ENCODE results near the gene EPHB2.
"Not testable (repeated sequence)": the region's sequence is repeated elsewhere in the genome, so short reads cannot be mapped to it uniquely, and the experiment has no call there.

The EPHB2 gene

DNA sequence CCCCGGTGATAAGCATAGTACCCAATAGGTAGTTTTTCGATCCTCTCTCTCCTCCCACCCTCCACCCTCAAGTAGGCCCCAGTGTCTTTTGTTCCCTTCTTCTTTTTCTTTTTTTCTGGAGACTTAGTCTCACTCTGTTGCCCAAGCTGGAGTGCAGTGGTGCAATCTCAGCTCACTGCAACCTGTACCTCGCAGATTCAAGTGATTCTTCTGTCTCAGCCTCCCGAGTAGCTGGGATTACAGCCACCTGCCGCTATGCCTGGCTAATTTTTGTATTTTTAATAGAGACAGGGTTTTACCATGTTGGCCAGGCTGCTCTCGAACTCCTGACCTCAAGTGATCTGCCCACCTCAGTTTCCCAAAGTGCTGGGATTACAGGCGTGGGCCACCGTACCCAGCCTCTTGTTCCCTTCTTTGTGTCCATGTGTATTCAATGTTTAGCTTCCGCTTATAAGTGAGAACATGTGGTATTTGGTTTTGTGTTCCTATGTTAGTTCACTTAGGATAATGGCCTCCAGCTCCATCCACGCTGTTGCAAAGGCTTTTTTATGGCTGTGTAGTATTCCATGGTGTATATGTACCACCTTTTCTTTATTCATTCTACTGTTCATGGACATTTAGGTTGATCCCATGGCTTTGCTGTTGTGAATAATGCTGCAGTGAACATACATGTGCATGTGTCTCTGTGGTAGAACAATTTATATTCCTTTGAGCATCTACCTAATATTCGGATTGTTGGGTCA, 133.0 kb downstream of the EPHB2 start:
- H3K27me3 ChIP-seq (ENCODE audit: control insufficient read depth, insufficient read depth, low read length); H3K4me3 ChIP-seq (ENCODE audit: low read depth, low read length); H3K4me1 ChIP-seq (ENCODE audit: control insufficient read depth, insufficient read depth, low read length); H3K9me3 ChIP-seq (ENCODE audit: control insufficient read depth, insufficient read depth, low read length); H3K36me3 ChIP-seq (ENCODE audit: control insufficient read depth, insufficient read depth, low read length); H3K9ac ChIP-seq (ENCODE audit: low read depth, low read length): not testable (repeated sequence)

DNA sequence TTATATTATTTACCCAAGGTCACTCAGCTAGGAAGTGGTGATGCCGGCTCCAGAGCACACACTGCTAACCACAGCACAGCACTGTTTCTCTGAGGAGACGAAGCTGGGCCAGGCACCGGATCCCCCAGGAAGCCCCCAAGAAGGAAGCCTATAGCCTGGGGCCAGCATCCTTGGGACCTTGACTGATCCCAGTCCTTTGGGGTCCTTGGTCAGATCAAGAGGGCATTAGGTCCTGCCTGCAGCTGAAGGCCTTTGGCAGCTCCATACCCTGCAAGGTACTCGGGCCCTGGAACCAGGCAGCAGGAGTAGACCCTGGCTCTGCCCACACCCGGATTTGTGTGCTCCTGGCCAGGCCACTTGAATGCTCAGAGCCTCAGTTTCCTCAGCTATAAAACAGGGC, 134.0 kb downstream of the EPHB2 start:
- Histone ChIP-seq H3K36me3 (ENCODE audit: control insufficient read depth, insufficient read depth, low read length) (no peaks in the 10 kb centered on the region), H3K9me3 (ENCODE audit: control insufficient read depth, insufficient read depth, low read length) (no peaks in the 10 kb centered on the region), H3K4me3 (ENCODE audit: low read depth, low read length) (no peak overlapping the region), H3K27me3 (ENCODE audit: control insufficient read depth, insufficient read depth, low read length) (no peaks in the 10 kb centered on the region), H3K4me1 (ENCODE audit: control insufficient read depth, insufficient read depth, low read length) (no peaks in the 10 kb centered on the region), H3K9ac (ENCODE audit: low read depth, low read length) (no peak overlapping the region)

DNA sequence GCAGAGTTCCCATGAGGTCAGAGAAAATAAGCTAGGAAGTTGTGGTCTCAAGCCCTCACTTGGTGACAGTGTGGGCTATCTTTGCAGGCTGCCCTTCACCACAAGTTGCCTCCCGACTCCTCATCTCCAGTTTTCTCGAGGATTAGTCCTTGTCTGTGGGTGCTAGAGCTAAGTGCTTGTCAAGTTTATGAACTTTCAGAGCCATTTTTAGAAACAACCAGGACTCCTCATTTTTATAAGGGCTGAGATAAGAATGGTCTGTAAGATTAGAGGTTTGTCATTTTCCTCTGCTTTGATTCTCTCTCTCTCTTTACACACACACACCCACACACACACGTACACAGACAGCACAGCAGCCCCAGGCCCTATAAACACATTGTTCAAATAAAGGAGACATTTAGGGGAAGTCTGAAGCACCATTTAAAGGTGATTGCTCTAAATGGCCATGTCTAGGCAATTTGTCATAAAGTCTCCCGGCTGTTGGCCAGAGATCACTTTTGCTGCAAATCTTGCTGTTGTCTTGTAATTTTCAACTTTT, 134.8 kb downstream of the EPHB2 start:
- Histone ChIP-seq H3K9ac (ENCODE audit: low read depth, low read length) (no peak overlapping the region), H3K27me3 (ENCODE audit: control insufficient read depth, insufficient read depth, low read length) (no peaks in the 10 kb centered on the region), H3K4me3 (ENCODE audit: low read depth, low read length) (no peak overlapping the region)

DNA sequence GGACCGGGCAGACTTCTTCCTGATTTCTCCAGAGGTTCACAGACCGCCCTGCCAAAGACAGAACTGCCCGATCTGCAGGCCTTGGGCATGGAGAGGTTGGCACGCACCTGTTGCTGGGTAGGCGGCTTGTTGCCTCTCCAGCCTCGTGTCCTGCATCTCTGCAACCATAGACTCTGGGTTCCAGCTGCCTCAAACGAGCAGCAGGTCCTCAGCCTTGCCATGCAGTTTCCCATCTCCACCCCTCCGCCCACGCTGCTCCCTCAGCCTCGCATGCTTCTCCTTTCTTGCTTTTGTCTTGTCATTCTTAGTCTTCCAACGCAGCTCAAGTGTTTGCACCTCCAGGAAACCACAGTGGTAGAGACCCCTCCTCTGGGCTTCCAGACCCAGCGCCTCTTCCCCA, 135.8 kb downstream of the EPHB2 start:
- H3K27me3 ChIP-seq (ENCODE audit: control insufficient read depth, insufficient read depth, low read length), result no peaks in the 10 kb centered on the region
- H3K9me3 ChIP-seq (ENCODE audit: control insufficient read depth, insufficient read depth, low read length), result no peaks in the 10 kb centered on the region
- H3K9ac ChIP-seq (ENCODE audit: low read depth, low read length), result no peak overlapping the region
- H3K4me3 ChIP-seq (ENCODE audit: low read depth, low read length), result no peak overlapping the region
- H3K4me1 ChIP-seq (ENCODE audit: control insufficient read depth, insufficient read depth, low read length), result no peaks in the 10 kb centered on the region
- no peaks in the 10 kb centered on the region for H3K36me3 ChIP-seq (ENCODE audit: control insufficient read depth, insufficient read depth, low read length)

More for the DNA sequence above, 134.8 kb downstream of the EPHB2 start:
- Histone ChIP-seq H3K36me3 (ENCODE audit: control insufficient read depth, insufficient read depth, low read length) (no peaks in the 10 kb centered on the region), H3K9me3 (ENCODE audit: control insufficient read depth, insufficient read depth, low read length) (no peaks in the 10 kb centered on the region), H3K4me1 (ENCODE audit: control insufficient read depth, insufficient read depth, low read length) (no peaks in the 10 kb centered on the region)

DNA sequence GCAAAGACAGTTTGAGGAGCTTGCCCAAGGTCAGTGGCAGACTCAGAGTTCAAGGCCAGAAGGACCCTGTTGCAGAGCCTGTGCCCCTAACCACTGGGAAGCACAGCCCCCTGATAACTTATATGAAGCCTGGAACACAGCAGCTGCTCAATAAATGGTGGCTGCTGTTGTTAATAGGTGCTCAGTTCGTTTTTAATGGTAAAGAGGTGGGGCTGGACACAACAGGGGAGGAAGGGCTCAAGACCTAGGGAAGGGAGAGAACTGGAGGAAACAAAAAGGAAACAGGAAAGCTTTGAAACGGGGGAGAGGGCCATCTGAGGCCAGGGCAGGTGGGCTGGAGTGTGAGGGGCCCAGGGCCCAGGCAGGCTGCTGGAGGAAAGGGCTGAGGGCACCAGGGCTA, 136.6 kb downstream of the EPHB2 start:
- Histone ChIP-seq H3K9me3 (ENCODE audit: control insufficient read depth, insufficient read depth, low read length) (no peaks in the 10 kb centered on the region), H3K9ac (ENCODE audit: low read depth, low read length) (no peak overlapping the region), H3K36me3 (ENCODE audit: control insufficient read depth, insufficient read depth, low read length) (no peaks in the 10 kb centered on the region), H3K27me3 (ENCODE audit: control insufficient read depth, insufficient read depth, low read length) (no peaks in the 10 kb centered on the region), H3K4me3 (ENCODE audit: low read depth, low read length) (no peak overlapping the region), H3K4me1 (ENCODE audit: control insufficient read depth, insufficient read depth, low read length) (no peaks in the 10 kb centered on the region)

DNA sequence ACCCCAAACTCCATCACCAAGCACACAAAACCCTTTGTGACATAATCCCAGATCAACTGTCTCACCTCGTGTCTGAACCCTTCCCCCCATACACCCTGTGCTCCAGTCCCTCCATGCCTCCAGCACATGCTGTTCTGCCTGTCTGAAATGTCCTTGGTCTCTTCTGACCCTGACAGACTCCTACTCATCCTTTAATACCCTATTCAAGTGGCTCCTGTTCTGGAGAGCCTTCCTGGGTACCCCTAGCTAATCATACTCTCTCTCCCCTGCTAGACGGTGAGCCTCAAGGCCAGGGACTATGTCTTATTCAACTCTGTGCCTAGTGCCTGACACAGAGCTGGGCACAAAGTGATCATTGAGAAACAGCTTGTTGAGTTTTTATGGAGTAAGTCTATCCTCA, 137.1 kb downstream of the EPHB2 start:
- Histone ChIP-seq H3K9me3 (ENCODE audit: control insufficient read depth, insufficient read depth, low read length) (no peaks in the 10 kb centered on the region), H3K9ac (ENCODE audit: low read depth, low read length) (no peak overlapping the region), H3K4me1 (ENCODE audit: control insufficient read depth, insufficient read depth, low read length) (no peaks in the 10 kb centered on the region), H3K4me3 (ENCODE audit: low read depth, low read length) (no peak overlapping the region), H3K36me3 (ENCODE audit: control insufficient read depth, insufficient read depth, low read length) (no peaks in the 10 kb centered on the region), H3K27me3 (ENCODE audit: control insufficient read depth, insufficient read depth, low read length) (no peaks in the 10 kb centered on the region)

DNA sequence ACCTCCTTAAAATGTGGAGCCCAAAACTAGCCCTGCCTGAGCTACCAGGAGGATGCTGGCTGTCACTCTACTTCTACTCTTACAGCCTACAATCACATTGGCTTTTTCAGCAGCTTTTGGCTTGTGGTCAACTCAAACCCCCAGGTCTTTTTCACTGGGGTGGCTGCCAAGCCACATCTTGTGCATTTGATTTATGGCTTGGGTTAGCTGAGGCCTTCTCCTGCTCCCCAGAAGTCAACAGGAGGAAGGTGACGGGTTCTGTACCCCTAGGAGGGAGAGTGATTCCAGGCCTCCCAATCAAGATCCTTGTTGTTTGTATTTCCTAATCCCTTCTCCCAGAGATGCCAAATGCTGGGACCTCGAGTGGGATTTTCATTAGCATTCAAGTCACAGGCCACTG, 137.8 kb downstream of the EPHB2 start:
- Histone ChIP-seq H3K36me3 (ENCODE audit: control insufficient read depth, insufficient read depth, low read length) (no peaks in the 10 kb centered on the region), H3K9me3 (ENCODE audit: control insufficient read depth, insufficient read depth, low read length) (no peaks in the 10 kb centered on the region), H3K27me3 (ENCODE audit: control insufficient read depth, insufficient read depth, low read length) (no peaks in the 10 kb centered on the region), H3K4me1 (ENCODE audit: control insufficient read depth, insufficient read depth, low read length) (no peaks in the 10 kb centered on the region), H3K4me3 (ENCODE audit: low read depth, low read length) (no peak overlapping the region), H3K9ac (ENCODE audit: low read depth, low read length) (no peak overlapping the region)

DNA sequence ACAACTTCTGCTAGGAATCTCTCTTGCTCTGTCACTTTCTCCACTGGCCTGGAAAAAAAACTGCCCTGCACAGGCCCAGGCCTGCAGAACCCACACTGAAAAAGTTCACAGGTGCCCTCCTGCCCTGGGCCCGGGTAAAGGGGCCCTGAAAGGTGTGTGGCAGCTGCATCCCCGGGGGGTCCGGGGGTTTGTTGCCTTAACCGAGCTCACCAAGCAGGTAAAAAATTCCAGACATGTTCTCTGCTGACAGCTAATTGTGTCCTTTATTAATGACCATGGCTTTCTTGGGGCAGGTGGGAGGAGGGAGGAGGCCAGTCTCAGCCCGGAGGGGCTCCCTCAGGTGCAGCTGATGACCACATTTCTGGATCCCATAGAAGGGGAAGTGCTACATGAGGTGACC, 139.1 kb downstream of the EPHB2 start:
- Histone ChIP-seq H3K4me1 (ENCODE audit: control insufficient read depth, insufficient read depth, low read length) (no peaks in the 10 kb centered on the region), H3K9me3 (ENCODE audit: control insufficient read depth, insufficient read depth, low read length) (no peaks in the 10 kb centered on the region), H3K9ac (ENCODE audit: low read depth, low read length) (no peak overlapping the region), H3K36me3 (ENCODE audit: control insufficient read depth, insufficient read depth, low read length) (no peaks in the 10 kb centered on the region), H3K4me3 (ENCODE audit: low read depth, low read length) (no peak overlapping the region), H3K27me3 (ENCODE audit: control insufficient read depth, insufficient read depth, low read length) (no peaks in the 10 kb centered on the region)

DNA sequence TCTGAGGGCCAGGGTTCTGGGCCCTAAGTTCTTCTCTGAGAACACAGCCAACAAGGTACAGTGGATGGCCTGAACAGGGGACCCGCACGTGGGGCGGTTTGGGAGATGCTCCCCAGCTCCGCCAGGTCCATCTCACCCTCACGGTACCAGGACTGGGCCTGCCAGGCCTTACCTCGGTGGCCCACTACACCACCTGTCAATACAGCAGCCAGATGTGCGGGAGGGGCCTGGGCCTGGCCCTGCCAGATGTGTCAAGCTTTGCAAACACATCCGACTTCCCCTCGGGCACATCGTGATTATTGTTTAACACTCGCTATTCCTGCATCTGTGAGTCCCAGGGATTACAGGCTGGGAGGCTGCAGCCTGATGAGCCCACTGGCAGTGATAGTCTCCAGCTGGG, 139.6 kb downstream of the EPHB2 start:
- H3K36me3 ChIP-seq (ENCODE audit: control insufficient read depth, insufficient read depth, low read length), result no peaks in the 10 kb centered on the region
- no peaks in the 10 kb centered on the region for H3K27me3 ChIP-seq (ENCODE audit: control insufficient read depth, insufficient read depth, low read length)
- H3K9me3 ChIP-seq (ENCODE audit: control insufficient read depth, insufficient read depth, low read length), result no peaks in the 10 kb centered on the region
- no peak overlapping the region for H3K9ac ChIP-seq (ENCODE audit: low read depth, low read length)
- H3K4me1 ChIP-seq (ENCODE audit: control insufficient read depth, insufficient read depth, low read length), result no peaks in the 10 kb centered on the region
- no peak overlapping the region for H3K4me3 ChIP-seq (ENCODE audit: low read depth, low read length)

DNA sequence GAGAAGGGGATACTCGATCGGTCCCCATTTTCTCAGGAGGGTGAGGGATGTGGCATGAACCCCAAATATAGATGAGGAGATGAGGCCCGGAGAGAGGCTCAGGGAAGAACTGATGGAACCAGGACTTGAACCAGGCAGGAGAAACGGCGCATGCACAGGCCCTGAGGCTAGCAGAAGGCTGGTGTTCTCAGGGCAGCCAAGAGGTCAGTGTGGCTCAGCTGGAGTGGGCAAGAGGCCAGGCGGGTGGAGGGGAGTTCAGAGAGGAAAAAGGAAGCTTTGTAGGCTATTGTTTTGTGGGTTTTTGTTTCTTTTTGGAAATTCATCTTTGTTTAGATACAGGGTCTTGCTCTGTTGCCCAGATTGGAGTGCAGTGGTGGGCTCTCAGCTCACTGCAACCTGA, 140.0 kb downstream of the EPHB2 start:
- Histone ChIP-seq H3K36me3 (ENCODE audit: control insufficient read depth, insufficient read depth, low read length) (no peaks in the 10 kb centered on the region), H3K4me1 (ENCODE audit: control insufficient read depth, insufficient read depth, low read length) (no peaks in the 10 kb centered on the region), H3K9me3 (ENCODE audit: control insufficient read depth, insufficient read depth, low read length) (no peaks in the 10 kb centered on the region), H3K9ac (ENCODE audit: low read depth, low read length) (no peak overlapping the region), H3K27me3 (ENCODE audit: control insufficient read depth, insufficient read depth, low read length) (no peaks in the 10 kb centered on the region), H3K4me3 (ENCODE audit: low read depth, low read length) (no peak overlapping the region)

DNA sequence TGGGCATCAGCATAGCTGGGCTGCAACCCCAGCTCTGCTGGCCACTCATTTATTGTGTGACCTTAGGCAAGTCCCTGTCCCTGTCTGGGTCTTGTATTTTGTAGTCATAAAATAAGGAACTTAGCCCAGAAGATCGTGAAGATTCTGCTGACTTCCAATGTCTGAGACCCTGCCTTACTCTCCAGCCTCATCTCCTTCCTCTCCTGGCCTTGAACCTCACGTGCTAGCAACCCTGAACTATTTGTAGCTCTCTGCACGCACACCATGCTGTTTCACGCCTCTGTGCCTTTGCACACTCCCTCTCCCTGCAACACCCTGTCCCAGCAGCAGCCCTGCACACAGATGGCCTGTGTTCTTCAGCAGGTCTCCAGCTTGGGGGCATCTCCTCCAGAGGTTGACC, 140.9 kb downstream of the EPHB2 start:
- no peaks in the 10 kb centered on the region for H3K4me1 ChIP-seq (ENCODE audit: control insufficient read depth, insufficient read depth, low read length)
- no peaks in the 10 kb centered on the region for H3K9me3 ChIP-seq (ENCODE audit: control insufficient read depth, insufficient read depth, low read length)
- no peak overlapping the region for H3K9ac ChIP-seq (ENCODE audit: low read depth, low read length)
- no peak overlapping the region for H3K4me3 ChIP-seq (ENCODE audit: low read depth, low read length)
- no peaks in the 10 kb centered on the region for H3K36me3 ChIP-seq (ENCODE audit: control insufficient read depth, insufficient read depth, low read length)
- H3K27me3 ChIP-seq (ENCODE audit: control insufficient read depth, insufficient read depth, low read length), result no peaks in the 10 kb centered on the region

DNA sequence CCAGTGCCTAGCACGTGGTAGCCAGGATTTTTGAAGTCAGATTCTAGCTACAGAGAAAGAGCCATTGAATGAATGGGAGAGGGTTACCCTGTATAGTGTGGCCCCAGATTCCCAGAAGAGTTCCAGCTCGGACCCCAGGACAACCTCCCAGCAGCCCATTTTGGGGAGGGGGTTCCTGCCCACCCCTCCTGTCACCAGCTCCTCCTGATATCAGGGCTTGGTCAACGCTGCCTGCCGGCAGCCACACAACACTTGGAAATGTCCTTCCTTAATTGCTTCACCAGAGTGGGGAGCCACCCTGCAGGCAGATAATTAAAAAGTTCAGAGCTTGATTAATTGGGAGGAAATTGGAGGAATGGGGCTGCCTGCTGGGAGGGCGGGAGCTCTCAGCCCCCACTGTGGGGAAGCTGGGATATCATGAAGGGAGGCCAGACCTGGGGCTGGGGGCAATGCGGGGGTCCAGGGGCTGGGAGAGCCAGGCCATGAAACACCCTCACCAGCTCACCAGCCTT, 141.6 kb downstream of the EPHB2 start:
- no peak overlapping the region for H3K9ac ChIP-seq (ENCODE audit: low read depth, low read length)
- no peaks in the 10 kb centered on the region for H3K27me3 ChIP-seq (ENCODE audit: control insufficient read depth, insufficient read depth, low read length)
- no peaks in the 10 kb centered on the region for H3K36me3 ChIP-seq (ENCODE audit: control insufficient read depth, insufficient read depth, low read length)
- H3K4me3 ChIP-seq (ENCODE audit: low read depth, low read length), result no peak overlapping the region
- no peaks in the 10 kb centered on the region for H3K4me1 ChIP-seq (ENCODE audit: control insufficient read depth, insufficient read depth, low read length)
- H3K9me3 ChIP-seq (ENCODE audit: control insufficient read depth, insufficient read depth, low read length), result no peaks in the 10 kb centered on the region

Data from iPS-15b (cell line).